Measurements from ENCODE around the gene SYCP2.

SYCP2 gene

DNA sequence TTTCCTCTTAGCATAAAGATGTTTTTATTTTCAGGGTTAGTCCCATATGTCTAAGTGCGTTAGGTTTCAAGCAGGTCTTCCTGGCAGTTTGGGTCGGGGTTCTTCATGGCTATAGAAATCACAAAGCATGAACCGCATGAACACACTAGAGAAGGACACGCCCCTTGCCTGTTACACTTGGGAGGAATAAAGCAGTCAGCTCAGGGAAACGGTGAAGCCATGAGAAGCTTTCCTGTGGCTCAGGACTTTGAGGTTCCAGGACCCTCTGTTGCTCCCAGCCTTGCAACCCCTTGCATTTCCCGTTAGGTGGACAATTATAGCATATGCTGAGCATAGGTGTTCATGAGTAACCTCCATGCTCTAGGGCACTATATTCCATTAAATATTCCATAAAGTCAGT, 96.7 kb downstream of the SYCP2 start:
- DNase-seq (ENCODE audit: low spot score): no peak

DNA sequence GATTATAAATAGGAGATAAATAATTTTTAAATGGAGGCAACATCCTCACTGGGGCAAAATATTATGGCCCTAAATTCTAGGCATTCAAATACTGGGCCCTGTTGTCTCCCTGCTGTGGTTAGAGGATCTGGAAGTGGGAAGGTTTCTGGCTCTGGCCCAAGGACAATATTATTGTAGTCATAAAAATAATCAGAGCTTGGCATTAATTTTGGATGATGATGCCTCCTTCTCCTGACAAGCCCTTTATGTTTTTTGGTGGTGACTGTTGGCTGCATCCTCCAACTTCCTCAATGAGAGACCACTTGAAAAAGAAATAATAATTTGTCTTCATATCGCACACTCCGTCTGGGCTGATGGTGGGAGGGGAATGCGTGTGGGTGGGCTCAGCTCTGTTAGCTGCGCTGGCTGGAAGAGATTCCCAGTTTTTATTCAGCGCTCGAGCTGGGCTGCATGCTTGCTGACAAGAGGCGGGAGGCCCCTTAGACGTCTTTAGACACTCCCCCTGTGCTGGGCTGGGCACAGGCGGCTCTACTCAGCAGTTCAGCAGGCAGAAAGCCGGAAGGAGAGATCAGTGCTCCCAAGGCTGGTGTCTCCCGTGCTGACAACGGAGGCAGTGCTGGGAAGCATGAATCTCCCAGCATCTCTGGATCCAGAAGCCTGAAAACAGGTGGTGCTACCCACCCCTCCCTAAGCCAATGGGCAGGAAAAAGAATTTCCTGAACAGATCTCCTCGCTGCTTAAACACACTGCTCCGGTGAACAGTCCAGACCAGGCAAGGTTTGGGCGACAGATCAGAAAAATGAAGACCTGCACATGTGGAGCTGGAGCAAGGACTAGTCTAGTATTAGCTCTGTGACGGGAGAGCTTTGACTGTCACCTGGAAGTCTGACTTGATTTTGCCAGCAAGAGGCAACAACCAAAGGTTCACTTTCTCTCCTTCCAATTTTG, 97.7 kb downstream of the SYCP2 start:
- DNase-seq (ENCODE audit: low spot score): no peak

DNA sequence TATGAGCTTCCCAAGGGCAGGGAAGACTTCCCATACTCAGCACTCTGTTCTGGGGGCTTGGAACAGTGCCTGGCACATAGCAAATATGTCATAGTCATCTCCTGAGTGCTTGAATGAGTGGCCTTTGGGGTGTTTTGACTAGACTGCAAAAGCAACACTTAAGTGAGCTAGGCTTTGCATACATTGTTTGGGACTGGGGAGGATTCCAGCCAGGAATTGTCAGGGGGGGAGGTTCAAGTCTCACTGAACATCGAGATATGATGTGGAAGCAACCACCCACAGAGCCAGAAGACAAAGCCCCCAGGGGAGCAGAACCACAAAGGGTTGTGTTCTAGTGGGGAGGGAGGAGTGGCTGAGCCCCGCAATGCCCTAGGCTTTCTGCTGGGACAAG, 98.4 kb downstream of the SYCP2 start:
- DNase-seq (ENCODE audit: low spot score): no peak

DNA sequence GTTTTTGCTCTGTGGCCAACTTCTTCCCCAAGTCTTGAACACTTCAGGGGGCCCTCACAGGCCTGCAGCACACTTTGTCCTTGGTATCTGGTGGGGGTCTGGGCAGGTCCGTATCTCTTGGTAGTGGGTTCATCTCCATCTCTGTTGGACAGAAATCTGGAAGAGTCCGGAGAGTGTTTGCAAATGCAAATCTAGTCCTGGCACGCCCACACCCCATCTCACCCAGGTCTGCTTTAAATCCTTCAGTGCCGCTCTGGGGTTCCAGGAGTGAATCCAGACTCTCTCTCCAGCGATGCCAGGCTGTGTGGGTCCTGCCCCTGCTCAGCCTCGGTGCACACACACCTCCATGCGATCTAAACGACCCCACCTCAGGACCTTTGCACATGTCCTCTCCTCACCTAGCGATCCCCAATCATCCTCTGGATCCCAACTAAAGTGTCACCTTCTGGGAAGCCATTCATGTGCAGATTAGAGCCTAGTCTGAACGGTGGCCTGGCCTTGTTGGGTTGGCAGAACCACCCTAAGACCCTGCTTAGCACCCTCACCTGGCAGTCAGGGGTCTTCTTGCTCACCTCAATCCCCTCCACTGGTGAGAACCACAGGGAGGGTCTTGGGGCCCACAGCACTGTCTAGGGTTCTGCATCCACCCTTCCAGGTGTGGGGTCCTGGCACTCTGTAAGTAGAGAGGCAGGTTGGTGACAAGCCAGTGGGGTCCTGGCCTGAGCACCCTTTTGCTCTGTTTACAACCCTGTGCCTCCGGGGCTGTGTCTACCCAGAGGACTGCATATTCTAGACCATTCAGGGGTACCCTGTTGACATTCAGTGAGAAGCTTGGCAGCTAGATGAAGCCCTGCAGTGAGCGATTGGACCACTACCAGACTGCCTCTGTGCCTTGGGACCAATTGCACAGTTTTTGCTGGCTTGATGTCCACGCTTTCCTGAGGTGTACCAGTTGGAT, 100.8 kb downstream of the SYCP2 start:
- DNase-seq (ENCODE audit: low spot score): no peak

DNA sequence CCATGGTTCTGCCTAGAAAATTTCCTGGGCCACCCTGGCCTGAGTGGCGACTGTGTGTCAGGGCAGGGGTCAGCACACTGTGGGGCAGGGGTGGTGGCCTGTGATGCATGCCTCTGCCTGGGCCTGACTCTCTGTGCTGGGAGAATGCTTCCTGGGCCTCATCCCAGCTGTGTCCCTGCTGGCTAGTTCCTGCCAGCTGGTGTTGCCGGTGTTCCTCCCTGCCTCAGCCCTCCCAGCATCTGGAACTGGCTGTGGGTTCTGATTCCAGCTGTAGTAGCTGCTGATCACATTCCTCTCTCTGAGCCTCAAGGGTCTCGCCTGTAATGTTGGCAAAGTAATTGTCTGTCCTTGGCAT, 101.5 kb downstream of the SYCP2 start:
- DNase-seq (ENCODE audit: low spot score): no peak

DNA sequence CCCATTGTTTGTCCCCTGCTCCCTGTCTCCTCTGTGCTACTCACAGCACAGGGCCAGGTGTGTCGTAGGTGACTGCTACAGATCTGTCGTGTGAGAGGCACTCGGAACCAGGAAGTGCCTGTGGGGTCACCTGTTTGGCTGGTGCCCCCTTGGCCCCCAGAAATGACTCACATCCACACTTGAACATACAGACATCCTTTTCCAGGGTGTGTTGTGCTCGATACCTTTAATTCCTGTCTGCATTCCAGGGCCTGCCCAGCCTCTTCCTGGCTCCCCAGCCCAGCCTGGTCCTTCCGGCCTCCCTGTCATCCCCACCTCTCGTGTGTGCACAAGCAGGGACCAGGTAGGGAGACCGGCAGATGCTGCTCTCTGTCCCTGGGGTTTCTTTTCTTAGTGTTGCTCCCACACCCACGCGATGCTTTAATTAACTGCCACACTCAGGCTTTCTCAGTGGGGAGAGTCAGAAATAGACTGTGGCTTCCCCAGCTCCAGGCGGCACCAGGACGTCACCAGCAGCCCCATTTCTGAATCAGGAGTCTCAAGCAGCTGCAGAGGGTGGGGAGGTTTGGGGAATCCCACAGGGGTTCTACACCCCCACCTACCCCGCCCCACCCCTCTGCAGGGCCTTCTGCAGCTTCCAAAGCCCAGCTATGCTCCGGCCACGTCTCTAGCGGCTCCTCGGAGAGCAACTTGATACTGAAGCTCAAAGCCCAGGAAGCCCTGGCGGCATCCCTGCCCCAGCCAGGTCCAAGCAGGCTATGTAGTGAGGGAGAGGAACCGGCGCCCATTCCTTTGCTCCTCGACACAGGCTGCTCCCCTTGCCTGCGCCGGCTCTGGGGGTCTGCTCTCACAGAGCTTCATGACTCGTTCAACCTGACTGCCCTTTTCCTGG, 102.2 kb downstream of the SYCP2 start:
- DNase-seq (ENCODE audit: low spot score): no peak

DNA sequence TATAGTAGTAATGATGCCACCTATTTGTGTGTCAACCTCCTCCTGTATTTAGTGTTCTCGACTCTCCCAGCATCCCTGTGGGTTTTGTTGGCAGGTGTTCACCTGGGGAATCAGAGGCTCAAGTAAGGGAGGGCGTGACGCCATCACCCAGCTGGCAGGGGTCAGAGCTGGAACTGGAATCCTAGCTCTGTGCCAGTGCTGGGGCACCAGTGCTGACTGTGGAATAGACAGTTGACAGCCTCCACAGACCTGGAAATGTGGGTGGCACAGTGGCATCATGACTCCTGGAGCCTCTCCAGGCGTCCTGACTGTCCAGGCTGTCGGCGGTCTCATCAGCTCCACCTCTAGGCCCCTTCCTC, 102.8 kb downstream of the SYCP2 start:
- no peak for DNase-seq (ENCODE audit: low spot score)

DNA sequence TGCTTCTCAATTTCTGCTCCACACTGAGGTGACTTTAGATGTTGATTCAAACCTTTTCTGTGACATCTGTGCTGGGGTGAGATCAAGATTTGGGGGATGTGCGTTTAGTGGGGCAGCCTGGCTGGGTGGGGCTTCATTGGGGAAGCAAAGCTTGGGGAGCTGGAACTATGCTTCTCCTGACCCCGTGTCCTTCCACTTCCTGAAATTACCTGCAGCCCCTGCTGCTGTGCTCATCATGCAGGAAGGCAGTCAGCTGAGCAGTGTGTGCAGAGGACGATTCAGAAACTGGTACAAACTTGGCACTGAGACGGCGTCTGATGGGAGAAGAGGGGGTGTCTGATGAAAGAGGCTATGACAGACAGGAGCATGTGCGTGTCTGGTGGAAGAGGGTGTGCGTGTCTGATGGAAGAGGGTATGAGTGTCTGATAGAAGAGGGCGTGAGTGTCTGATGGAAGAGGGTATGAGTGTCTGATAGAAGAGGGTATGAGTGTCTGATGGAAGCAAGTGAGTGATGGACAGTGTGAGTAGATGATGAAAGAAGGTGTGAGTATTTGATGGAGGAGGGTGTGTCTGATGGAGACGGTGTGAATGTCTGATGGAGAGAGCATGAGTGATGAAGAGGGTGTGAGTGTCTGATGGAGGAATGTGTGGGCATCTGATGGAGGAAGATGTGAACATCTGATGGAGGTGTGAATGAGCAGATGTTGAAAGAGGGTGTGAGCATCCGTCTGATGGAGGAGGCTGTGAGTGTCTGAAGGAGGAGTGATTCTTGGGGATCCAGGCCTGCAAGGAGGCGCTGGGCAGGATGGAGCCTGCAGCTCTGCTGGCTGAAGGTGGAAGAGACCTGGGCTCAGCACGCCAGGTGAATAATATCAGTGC, 103.4 kb downstream of the SYCP2 start:
- no peak for DNase-seq (ENCODE audit: low spot score)

DNA sequence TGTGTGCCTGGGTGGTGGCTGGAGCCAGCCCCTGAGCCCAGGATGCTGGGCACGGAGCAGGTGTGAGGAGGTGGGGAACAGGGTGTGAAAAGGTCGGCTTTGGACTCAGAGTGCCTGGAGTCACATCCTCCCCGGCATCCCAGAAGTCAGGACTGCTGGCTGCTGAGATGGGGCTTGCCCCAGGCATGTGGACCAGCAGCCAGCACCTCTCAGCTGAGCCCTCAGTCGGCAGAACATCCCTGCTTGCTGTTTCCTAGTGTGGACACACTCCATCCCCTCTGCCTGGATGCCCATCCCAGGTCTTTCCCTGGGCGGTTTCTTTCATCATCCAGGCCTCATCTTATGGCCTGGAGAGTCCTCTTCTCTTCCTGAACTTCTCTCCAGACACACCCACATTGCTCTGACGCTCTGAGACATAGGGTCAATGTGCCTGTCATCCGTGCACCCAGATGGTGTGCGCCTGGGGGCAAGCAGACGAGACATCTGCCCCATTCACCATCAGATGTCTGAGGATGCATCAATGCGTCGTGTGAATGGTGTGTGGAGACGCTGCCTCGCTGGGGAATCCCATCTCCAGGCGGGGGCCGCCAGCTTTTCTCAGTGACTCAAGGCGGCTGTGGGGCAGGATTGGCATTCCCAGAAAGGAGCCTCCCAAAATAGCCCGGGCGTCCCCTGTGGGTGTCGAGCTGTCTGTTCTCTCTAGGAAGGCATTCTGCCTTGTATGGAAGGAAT, 104.2 kb downstream of the SYCP2 start:
- no peak for DNase-seq (ENCODE audit: low spot score)

DNA sequence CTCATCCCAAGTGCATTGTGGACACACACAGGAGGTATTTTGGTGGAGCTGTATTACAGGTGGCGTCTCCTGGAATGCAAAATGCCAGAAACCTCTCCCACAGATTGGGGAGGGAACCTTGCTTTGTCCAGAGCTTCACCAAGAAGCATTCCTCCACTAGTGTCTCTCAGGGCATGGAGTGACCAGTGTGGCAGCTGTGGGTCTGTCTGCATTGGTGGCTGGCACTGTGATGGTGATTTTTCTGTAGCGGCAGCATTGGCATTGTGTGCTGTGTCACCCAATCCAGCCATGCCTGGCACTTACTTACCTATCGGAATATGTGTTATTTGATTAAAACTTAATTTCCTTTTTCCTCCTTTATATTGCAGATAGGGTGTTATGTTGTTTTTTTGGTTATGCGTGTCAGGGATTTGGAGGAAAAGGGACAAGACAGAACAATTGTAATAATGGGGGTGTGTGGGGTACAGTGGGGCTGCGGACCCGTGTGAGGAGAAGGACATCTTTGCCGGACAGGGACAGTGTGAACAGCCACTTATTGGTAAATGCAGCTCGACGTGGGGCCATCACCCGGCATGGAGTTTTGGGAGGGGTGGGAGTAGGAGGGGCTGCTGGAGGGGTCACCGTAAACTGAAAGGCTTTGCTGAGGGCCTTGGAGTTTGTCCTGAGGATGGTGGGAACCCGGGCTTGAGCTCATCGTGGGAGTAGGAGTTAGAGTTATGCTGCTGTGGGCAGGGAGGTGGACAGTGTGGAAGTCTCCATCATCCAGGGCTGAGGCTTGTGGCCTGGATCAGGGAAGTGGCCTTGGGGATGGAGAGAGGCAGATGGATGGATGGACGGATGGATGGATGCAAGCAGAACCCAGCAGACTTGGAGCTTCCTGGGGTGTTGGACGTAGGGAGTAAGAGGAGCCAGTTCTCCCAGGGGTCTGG, 105.0 kb downstream of the SYCP2 start:
- DNase-seq (ENCODE audit: low spot score): no peak

DNA sequence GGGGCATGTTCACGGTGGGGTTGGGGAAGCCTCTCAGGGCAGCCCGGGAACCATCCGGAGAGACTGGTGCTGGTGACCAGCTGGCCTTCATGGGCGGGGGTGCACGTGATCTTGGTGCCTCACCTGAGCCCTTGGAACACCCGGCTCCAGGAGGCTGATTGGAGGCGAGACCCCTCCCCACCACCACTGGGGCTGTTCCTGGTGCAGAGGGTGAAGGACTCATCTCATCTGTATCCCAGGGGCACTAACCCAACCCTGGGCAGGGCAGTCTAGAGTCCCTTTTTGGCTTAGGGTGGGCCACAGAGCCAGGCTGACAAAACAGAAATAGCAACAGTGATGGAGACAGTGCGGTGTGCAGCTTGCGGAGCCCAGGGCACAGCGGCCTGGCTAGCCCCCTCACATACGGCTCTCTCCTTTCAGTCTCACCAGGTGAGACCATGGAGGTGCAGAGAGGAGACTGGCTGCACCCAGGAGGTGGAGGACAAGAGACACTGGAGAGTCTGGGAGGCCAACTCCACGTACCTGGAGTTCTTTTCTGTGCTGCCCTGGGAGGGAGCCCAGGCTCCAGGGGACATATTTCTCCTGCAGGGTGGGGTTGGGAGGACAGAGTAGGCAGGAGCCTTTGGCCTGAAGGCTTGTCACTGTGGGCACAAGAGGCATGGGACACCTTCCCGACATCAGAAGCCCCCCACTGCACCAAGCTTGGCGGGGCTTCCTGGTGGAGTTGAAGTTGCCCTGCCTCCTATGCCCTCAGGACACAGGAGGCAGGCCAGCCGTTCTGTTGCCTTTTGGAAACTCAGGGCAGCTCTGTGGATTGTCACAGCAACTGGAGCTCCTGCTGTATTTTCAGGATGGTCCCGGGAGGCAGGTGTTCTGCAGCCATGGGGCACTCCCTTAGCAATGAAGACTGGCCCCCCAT, 106.0 kb downstream of the SYCP2 start:
- DNase-seq (ENCODE audit: low spot score): no peak

DNA sequence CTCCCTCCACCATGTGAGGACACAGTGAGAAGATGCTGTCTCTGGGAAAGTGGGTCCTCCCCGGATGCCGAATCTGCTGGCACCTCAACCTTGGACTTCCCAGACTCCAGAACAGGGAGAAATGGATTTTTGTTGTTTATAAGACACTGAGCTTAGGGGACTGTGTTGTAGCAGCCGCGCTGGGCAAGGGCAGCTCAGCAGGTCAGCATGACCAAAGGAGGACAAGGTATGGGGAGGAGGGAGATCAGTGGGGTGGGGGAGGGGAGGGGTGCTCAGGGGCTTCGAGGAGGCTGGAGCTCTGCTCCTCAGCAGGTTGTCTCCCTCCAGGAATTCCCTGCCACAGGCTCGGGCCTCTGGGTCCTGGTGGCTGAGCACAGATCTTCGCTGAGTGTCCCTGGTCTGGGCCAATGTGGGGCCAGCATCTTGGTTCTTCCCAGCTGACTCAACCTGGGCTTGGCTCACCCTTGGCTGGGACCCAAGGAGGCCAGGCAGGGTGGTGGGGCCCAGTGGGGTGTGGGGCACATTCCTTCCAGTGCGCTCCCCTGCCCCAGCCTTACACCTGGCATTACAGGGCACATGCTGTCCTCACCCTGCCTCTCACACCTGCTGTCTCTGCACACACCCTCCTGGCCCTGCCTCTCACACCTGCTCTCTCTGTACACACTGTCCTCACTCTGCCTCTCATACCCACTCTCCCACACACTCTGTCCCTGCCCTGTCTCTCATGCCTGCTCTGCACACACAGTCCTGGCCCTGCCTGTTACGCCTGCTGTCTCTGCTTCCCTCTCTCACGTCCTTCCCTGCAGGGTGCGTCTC, 107.3 kb downstream of the SYCP2 start:
- DNase-seq (ENCODE audit: low spot score): no peak

DNA sequence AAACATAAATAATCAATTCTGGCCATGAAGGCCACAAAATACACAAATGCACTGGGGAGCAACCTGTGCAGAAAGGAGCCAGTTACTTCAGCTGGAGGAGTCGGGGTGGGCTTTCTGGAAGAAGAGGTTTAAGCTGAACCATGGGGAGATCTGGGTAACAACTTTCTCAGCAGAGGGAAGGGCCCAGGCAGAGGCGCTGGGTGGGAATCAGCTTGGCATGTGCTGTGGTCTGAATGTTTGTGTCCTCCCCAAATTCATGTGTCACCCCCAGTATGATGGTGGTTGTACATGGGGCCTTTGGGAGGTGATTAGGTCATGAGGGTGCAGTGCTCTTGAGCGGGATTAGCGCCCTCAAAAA, 107.9 kb downstream of the SYCP2 start:
- no peak for DNase-seq (ENCODE audit: low spot score)

DNA sequence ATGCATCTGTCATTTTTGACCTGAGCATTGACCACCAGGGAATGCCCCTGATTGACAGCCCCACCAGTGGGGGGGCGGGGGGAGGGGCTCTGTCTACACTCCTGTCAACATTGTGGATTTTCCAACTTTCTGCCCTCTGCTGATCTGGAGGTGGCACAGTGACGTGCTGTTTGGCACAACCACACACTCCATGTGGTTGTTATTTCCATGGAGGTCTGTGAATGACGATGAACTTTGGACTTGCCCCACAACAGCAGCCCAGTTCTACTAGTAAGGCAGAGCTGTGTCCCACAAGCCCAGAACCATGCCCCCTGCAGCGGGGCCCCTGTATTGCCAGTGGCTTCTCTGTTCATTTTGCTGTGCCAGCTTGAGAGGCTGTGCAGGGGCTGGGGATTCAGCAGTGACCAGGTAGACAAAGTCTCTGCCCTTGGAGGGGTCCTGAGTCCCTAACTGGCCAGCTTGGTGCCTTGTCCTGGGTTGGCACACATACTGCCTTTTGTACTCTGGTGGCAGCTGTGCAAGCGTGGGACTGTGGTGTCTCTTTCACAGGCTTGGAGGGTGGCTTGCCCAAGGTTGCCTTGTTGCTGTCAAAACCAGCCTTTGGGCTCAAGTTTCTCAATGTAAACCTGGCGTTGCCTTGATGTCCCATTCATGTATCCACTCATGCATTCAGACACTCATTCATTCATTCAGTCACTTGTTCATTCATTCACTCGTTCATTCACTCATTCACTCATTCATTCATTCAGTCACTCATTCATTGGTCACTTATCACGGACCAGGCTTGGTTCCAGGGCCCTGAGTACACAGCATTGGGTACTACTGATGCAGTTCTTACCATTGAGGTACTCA, 108.5 kb downstream of the SYCP2 start:
- no peak for DNase-seq (ENCODE audit: low spot score)

DNA sequence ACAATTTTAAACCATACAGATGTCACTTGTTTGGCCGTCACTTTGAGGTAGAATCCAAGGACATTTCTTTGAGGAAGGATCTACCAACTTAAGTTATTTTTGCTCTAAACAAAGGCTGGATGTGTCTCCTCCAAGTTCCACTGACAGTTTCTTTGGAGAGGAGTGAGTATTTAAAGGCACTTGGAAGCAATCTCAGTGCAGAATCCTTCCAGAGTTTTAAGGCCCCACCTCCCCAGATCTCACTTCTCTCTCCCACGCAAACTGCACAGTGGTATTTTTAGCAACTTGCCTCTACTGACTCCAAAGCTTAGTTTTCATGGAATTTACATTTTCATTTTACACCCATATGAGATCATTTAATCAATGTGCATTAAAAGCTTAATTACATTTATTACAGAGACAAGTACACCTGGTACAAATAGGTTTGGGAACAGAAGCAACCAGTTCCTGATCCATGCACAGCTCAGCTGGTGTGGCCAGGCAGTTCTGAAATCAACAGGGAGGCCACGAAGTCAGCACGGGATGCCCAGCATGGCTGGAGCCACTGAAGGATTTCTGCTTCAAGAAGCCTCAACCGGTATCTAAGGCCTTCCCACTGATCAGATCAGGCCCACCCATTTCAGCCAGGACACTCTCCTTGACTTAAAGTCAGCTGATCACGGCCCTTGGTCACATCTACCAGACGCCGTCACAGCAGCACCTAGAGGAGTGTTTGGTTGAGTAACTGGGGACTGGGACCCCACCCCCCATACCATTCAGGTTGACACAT, 109.8 kb downstream of the SYCP2 start:
- no peak for DNase-seq (ENCODE audit: low spot score)

DNA sequence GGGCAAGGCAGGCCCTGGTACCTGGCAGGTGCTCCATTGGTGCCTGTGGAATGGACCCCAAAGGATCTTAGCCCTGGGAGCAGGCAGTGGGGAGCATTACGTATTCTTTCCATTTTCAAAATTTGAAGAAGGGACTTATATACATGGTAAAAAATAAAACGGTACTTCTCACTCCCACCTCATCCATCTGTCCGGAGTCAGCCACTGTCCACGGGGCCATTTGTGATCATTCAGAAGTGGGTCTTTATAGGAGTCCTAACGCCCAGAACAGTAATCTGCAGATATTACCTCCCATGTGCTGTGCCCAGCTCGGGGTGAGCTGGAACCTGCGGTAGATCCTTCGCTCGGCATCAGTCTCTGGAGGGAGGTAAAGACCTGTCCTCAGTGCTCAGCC, 110.4 kb downstream of the SYCP2 start:
- DNase-seq (ENCODE audit: low spot score): no peak

All from HuH-7.5 (cell line).